Right lung (tissue), 5 donors: ENCODE results near the gene JMJD4. TPM values are rescaled to one million over a fixed set of nuclear protein-coding genes. Genes with fewer than 3 reads are reported as not detected.

ENCODE experiments used
- DNase-seq, 2 donors: peaks; one replicate each; pipeline ENCODE4 v3.0.0-alpha.2; 2013
- polyA plus RNA-seq, 5 donors: library from polyadenylated mRNA; unstranded; fragments of 120-200 nt; gene quantifications; one replicate each; pipeline versions ENCODE4 v1.2.1 to v1.2.3, GENCODE V29; 2013; ENCODE audit warnings: inconsistent platforms in 1 of 5, low replicate concordance in 1 of 5; ENCODE audit not compliant: insufficient read length in 5 of 5, insufficient read depth in 1 of 5

Gene JMJD4
- polyA plus RNA-seq, 5 donors, result 13.8 to 18.4 (median 16.0) TPM

DNA sequence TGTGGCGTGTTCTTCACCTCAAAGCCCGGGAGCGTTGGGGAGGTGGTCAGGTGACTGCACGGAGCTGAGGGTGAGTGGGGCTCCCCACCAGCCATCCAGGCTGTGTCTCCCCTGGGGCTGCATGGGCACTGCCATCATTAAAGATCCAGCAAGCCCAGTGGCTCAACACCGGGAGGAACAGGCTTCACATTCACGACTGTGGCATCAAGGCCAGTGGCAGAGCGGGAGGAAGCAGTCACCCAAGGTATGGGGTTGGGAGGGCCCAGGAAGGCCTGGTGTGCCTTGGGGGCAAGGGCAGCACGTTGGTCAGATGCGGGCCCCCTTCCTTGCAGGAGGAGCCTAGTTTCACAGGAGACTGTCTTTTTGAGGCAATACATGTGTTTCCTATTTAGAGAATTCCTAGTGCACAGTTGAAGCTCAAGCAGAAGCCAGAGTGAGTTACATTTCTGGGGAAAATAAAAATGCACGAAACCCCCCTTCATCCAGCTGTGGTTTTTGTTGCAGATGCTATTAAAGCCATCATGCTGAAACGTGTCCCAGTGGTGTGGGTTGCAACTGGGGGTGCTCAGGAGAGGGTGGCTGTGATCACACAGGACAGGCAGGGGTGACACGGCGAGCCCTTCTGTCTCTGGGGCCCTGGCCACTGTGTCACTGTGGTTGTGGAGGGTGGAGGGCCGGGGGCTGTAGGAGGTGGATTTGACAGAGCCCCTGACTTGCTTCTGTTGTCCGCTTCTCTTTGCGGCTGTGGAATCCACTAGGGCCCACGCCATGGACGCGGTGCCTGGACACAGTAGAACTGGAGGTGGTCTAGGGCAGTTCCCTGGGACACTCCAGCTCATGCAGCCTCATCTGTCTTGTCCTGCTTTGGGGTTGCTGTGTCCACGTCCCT, 34.2 kb upstream of the JMJD4 start:
- no peak for DNase-seq

DNA sequence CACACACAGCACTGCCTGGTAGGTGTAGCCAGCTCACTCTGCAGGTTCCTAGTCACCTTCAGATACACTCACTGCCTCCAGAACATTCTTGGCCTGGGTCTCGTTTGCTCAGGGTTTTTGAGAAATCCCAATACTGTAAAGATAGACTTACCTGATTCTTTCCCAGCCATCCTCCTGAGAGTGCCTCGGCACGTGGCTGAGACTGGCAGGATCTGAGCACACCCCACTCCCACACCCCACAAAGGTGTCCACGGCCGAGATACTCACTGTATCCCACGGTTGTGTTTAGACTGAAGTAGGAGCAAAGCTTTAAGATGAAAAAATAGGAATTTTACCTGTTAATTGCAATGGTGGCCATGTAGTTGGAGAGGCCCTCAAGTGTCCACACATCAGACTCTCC, 33.5 kb upstream of the JMJD4 start:
- DNase-seq, result no peak

DNA sequence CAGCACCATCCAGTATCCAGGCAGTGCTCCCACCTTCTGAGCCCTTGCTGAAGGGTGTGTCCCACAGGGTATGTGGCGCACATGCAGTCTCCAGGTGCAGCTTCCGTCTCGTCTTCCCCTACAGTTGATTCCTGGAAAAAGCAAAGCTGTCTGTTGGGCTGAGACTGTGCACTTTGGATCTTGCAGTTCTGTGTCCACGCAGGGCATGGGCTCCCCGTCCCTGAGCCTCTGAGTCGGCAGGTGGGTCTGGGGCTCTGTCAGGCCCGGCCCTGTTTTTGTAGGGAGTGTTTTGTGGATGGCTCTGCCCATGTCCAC, 33.0 kb upstream of the JMJD4 start:
- no peak for DNase-seq

DNA sequence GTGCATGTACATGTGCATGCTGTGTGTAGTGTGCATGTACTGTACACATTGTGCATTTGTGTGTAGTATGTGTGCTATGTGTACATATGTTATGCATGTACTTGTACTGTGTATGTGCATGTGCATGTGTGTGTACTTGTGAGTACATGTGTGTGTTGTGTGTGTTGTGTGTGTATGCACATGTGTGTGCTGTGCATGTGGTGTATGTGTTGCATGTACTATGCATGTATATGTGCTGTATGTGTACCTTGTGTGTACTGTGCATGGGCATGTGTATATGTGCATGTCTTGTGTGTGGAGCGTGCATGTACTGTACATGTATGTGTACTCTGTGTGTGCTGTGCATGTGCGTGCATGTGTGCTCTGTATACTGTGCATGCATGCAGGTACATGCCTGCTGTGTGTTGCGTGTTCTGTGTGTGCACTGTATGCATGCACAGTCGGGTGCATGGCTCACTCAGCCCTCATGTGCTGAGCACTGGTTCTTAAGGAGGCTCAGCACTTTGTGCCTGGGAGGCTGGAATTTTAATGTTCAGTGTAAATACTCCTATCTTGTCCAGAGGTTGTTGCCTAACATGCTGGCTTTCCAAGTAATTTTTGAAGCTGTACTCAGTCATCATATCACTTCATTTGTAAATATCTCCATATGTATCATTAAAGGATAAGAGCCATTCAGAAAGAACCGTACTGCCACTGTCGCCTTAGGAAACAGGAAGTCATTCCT, 32.5 kb upstream of the JMJD4 start:
- peak; percentile 53 to 55 for DNase-seq

DNA sequence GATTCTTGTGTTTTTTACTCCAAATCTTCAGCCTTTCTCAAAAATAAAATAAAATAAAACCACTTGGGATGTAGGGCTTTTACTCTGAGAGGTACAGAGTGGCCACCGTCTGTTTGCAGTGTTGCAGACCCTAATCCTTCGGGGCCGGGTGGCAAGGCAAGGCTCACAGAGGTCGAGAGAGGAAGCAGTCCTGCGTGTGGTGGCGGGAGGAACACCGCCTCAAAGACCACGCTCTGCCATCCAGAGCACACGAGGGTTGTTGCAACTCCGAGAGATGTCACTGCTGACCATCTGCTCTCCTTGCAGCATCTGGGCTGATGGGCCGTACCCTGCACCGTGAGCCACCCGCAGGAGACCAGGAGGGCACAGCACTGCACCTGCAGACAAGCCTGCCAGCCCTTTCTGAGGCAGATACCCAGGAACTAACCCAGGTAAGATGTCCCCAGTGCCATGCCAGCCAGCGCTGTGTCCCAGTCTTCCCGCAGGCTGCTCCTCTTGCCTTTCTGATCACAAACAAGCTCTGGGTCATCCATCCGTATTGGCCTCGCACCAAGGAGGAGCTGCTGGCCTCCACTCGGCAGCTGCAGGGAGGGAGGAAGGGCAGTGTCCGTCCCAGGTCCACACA, 31.7 kb upstream of the JMJD4 start:
- no peak for DNase-seq

DNA sequence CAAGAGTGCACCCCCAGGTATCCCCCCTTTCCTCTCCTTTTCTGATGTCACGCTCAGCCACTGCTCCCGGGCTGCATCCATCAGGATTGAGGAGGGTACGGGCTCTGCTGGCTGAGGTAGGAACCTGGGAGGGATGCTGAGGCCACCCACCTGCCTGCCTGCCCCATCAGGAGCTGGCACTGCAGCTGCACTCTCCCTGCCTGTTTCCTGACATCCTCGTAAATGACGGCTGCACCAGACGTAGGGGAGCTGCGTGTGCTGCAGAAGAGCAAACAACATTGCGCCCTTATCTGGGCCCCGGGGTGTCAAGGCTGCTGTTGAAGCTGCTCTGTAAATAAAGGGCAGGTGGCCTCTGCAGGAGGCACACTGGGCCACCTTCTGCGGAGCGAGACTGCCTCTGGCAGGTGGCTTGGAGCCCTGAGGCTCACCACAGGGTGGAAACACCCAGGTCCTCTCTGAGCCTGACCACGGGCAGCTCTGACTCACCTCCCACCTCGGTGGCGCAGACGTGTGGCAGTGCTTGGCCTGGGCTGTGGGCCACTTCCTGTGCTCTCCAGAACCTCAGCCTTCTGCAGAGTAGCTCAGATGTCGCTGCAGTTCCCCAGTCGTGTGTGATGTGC, 31.0 kb upstream of the JMJD4 start:
- no peak for DNase-seq

DNA sequence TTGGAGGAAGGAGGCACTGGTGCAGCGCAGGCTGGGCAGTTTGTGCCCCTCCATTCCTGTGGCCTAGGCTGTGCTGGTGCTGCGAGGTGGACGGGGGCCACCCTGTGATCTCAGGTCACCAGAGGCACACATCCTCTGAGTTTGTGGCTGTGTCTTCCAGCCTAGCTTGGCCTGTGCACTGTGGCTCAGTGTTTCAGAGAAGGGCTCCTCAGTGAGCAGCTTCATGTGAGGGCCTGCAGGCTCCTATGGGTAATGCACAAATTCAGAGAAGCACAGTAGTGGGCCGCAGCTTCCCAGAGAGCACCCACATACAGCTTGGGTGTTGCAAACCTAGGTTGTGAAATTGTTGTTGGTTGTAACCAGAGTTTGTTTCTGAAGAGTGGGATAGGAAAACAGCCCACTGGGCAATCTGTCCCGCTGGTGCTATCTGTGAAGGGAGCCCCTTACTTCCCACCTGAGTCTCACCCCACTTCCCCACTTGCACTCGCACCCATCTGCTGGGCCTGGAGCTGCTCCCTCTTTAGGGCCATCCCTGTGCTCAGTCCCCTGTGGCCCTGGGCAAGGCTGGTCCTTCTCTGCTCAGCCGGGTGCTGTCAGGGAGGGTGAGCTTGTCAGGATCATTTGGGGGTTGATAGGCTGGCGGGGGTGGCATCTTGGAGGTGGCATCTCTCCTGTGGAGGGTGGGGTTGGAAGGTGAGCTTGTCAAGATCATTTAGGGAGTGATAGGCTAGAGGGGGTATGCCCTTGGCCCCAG, 30.3 kb upstream of the JMJD4 start:
- no peak for DNase-seq

DNA sequence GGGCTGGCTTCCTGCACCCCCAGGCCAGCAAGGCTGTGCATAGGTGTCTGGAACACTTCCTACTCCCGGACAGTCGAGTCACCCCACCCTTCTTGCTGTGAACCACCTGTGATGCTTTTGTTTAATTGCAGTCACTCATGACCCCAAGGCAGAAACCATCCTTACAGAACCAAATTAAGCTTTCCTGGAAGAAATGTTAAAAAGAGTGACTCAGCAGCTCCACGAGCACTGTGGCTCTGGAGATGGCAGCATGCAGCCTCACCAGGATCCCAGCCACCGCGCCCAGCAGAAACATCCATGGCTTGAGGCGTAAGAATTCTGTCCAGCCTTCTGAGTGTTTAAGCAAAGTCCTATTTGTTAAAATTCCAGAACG, 28.9 kb upstream of the JMJD4 start:
- DNase-seq, result no peak

DNA sequence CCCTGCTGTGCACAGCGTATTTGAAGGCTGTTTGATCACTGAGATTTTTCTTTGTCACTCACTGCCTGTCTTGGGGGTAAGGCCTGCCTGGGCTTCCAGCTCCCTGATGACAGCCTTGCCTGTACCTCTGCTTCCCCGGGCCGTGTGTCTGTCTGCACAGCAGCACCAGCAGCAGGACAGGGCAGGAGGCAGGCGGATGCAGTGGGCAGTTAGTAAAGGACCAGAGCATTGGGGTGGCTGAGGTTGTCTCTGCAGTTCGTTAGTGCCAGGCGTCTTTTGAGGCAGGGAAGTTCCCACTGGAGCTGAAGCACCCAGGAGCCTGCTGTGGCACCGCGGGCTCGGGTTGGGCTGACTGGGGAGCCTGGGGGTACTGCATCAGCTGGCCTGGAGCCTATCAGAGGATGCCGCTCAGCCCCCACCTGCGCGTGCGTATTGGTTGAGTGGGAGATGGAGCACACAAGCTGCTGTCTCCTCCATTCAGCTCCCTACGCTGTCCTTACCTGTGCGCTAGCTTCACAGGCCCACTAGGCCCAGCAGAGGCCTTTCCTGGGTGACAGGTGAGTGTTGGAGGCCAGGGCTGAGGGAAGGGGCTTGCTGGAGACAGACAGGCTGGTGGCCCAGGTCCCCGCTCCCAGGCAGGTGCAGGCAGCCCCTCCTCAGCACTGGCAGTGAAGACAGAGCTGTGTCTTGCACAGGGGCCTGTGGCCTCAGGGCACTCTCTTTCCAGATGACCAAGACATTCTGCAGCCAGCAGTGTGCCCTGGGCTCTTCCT, 28.3 kb upstream of the JMJD4 start:
- DNase-seq, result no peak

DNA sequence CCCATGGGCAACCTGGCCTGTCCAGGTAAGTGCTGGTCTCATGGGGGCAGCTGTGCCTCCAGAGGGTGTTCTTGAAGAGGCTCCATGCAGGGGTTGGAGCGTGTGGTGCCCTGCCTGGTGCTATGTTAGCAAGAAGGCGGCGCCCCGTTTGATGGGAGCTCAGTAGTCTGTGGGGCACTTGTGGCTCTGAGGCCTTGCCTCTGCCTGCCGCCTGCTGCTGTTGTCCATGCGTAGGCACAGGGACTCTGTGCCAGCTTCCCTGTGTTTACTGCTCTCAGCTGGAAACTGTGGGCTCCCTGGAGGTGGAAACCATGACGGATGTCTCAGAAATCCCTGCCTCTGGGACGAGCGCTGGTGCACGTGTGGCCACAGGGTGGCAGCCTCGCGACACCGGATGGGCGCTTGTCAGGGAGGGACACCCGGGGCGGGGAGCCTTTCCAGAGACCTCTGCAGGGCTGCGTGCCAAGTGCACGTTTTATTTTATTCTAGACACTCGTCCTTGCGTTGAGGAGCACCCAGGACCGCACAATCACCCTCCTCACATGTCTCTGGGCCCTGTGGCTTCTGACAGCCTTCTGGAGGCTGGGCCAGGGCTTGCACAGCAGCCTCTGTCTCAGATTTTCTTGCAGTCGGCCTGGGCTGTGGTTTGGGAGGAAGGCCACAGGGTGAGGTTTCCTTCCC, 27.3 kb upstream of the JMJD4 start:
- peak; percentile 74 for DNase-seq

DNA sequence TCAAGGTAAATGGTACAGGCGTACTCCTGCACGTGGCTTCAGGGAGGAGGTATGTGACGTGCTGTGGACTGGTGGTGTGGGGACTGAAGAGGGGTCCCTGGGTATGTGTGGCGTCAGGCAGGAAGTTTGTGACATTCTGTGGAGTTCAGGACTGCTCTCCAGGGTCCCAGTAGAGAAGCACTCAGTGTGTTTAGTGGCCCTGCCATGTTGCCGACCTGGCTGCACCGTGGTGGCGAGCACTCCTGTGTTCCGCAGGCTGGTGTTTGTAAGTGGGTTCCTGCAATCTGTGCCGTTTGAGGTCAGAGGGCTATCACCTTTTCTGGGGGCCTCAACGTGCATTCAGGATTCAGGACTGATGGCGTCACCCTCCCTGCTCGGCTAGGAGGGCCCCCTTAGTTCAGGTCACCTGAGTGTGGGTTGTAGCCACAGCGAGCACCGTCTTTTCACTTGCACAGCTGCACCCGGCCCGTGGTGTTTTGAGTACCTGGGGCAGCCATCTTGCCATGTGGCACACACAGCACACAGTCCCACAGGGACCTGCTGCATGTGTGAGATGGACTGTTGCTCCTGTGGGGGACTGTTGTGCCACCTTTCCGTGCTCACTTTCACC, 26.6 kb upstream of the JMJD4 start:
- no peak for DNase-seq

DNA sequence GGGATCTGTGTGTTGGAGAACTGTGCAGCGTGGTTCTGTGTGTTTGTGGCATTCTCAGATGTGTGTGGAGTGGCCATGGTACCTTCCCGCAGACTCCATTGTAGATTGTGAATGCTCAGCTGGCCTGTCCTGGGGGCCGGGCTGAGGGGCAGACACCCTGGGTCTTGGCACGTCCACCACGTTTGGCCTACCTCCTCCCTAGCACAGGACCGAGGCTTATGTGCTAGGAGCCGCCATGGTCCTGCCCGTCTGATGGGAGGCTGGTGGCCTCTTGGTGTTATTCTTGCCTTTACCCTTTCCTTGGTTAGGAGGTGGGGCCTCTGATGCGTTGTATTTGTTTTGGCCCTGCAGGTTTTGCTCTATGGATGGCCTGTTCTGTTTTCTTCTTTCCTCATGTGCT, 25.3 kb upstream of the JMJD4 start:
- no peak for DNase-seq

DNA sequence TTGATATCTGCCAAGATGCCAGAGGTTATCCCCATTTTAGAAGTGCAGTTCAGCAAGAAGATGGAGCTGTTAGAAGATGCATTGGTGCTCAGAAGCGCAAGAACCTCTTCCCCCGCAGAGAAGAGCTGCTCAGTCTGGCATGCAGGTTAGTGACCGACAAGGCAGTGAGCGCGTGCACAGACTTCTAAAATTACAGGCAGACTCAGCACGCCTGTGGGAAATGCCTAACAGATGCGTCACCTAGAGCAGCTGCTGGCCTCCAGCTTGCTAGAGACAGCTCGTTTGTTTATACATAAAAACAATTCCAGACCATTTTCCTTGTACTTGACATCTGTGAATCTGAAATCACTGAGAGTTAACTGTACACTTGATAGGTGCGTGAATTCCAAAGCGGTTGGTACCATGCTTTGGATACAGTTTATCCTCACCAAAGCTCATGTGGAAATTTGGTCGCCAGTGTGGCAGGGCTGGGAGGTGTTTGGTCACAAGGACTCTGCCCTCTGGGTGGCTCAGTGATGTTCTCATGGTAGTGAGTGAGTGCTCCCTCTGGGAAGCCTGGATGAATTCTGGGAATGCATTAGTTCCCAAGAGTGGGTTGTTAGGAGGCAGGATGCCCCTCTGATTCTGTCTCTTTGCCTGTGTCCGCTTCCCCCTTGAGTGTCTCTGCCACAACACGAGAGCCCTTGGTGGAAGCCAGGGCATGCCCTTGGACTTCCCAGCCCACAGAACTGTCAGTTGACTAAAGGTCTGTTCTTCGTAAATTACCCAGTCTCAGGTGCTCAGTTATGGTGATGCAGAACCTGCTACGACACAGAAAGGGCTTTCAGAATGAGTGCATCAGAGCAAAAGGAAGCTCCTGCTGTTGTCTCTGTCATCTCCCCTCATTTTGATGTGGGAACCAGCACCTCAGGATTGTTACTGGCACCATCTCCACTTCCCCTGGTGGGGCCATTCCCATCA, 24.5 kb upstream of the JMJD4 start:
- DNase-seq, result no peak

DNA sequence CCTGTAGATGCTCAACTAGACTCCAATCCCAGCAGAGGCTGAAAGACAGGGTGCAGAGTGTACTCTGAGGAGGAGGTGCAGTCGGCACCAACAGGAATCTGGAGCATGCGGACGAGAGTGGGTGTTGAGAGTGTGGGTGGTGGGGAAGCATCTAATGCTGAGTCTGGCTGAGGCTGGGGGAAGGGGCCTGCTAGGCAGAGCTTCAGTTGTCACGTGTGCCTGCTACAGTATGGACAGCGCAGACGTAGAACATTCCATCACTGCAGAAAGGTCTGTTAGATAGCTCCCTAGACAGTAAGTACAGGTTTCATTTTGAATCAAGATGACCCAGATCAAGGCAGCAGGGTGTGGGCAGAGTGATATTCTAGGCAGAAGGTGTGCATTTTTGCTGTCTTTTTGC, 23.3 kb upstream of the JMJD4 start:
- no peak for DNase-seq

DNA sequence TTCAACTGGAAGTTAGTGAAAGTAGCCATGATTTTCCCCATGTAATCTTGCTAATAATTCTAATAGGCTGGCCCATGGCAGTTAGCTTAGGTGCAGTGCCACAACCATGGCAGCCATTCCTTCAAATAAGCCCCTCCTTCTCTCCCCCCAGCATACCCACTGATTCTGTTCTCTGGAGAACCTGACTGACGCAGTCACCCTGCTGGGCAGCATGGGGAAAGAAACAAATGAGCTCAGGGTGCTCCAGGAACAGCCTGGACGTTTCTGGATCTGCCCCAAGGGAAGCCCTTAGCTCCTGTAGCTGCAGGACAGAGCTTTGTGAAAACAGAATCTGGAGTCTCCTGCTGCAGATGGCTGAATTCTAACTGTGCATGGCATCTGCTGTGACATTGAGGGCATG, 22.7 kb upstream of the JMJD4 start:
- DNase-seq, result no peak

DNA sequence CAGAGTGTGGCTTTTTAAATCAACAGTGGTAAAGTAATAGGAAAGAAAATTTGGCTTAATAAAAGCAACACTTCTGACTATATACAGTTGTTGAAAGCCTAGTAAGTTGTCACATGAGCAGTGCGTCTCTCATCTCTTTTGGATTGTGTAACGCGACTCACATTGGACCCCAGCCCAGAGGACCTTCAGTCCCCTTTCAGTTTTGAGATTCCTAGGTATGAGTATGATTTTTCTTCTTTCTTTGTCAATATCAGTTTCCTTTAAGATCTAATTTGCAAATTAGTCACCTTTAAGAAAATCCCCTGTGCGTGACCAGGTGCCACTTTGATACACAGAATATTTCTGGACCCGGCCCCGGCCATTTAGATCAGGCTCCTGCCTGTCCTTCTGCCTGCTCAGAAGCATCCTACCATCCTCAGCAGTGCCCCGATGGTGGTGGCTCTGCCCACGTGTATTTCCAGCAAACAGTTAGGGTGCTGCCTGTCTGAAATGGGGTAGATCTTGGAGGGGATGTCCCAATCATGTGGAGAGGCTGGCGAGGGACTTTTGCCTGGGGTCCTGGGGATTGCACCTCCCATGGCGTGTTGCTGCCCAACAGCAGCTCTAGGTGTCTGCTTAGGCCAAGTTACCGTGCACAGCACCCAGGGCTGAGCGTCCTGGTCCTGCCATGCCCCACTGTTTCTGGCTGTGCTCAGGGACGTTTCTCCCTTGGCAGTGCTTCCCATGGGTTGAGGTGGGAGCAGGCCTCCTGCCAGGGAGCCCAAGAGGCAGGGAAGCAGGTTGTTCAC, 21.3 kb upstream of the JMJD4 start:
- DNase-seq, result peak in 1 of 2 donors; percentile 22

DNA sequence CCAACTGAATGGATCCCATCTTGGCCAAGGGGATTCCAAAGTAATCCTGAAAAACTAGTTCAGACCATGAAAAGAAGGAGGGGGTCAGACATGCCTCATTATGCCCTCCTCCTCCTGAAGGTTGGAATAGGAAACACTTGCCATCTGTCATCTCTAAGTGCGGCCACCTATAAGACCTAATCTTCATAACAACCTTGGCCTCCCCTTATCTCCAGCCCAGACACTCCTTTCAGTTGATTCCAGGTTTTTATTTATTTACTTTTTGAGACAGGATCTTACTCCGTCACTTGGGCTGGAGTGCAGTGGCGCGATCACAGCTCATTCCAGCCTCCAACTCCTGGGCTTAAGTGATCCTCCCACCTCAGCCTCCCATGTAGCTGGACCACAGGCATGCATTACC, 19.9 kb upstream of the JMJD4 start:
- DNase-seq, result no peak
